Endothelial cell of umbilical vein (primary cell): ENCODE measurements around the gene GPR146. TPM values are rescaled to one million over a fixed set of nuclear protein-coding genes. Genes with fewer than 3 reads are reported as not detected.

ENCODE experiments used
- BruUV-seq: library from RNA; stranded (reverse); fragments of 400-500 nt; replicated peaks from 2 replicates; lab custom pipeline; 2021; lab: Mats Ljungman, UMichigan
- CTCF ChIA-PET: fragments of 300-600, 350-600 bp; sonication (Branson Sonifier 250); formaldehyde crosslinking; loops from one replicate; lab custom pipeline; 2021; ENCODE audit warnings: antibody characterized with exemption, inconsistent platforms; lab: Charles Lee
- POLR2A ChIA-PET: fragments of 300-600, 350-600 bp; sonication (Branson Sonifier 250); formaldehyde crosslinking; loops from one replicate; lab custom pipeline; 2021; ENCODE audit warnings: antibody characterized with exemption, inconsistent platforms; lab: Charles Lee
- DNase-seq: peaks from one replicate; pipeline ENCODE4 v3.0.0-alpha.2; 2011; ENCODE audit warnings: low read depth, low spot score
- FAIRE-seq: peaks from 2 replicates; lab custom pipeline; 2011; peaks lifted over from hg19 to GRCh38; lab: Jason Lieb, UNC
- H2AFZ ChIP-seq: 2 replicates; pipeline ENCODE4 v1.6.0; 2012; ENCODE audit warnings: low read depth, low read length, control low read depth, inconsistent platforms
- H3K27ac ChIP-seq: 2 replicates; pipeline ENCODE4 v1.5.1; 2011; ENCODE audit warnings: low read depth, mild to moderate bottlenecking, control low read depth, low read length, moderate library complexity; ENCODE audit not compliant: insufficient read depth
- H3K27me3 ChIP-seq, 2 experiments: 2 replicates each; pipeline versions ENCODE4 v1.6.0 to v1.6.1; 2011; ENCODE audit warnings: low read length in 2 of 2, mixed read lengths in 1 of 2; ENCODE audit not compliant: control insufficient read depth in 2 of 2, insufficient read depth in 2 of 2
- H3K36me3 ChIP-seq, 2 experiments: 2 replicates in 1 of 2; 3 replicates in 1 of 2; pipeline ENCODE4 v1.5.1; 2011; ENCODE audit warnings: low read length in 2 of 2, mild to moderate bottlenecking in 1 of 2, moderate library complexity in 1 of 2; ENCODE audit not compliant: control insufficient read depth in 2 of 2, insufficient read depth in 2 of 2; ENCODE audit errors: extremely low read depth in 1 of 2
- H3K4me1 ChIP-seq: 3 replicates; pipeline ENCODE4 v1.5.1; 2011; ENCODE audit warnings: mild to moderate bottlenecking, low read length; ENCODE audit not compliant: control insufficient read depth, insufficient read depth; ENCODE audit errors: extremely low read depth
- H3K4me2 ChIP-seq: 2 replicates; pipeline ENCODE4 v1.6.1; 2011; ENCODE audit warnings: low read length, control low read depth, mixed read lengths; ENCODE audit not compliant: insufficient read depth
- H3K4me3 ChIP-seq, 3 experiments: fragments of 200-600 bp in 1 of 3; sonication (generic), shearing (Covaris generic) in 1 of 3; replicated peaks in 1 of 3; 2 replicates each; pipeline ENCODE4 v1.5.1; 2011 to 2016; ENCODE audit warnings: control low read depth in 3 of 3, low read length in 3 of 3, mild to moderate bottlenecking in 2 of 3, inconsistent platforms in 1 of 3, low read depth in 1 of 3, moderate library complexity in 1 of 3; ENCODE audit not compliant: insufficient read depth in 1 of 3
- H3K79me2 ChIP-seq: 2 replicates; pipeline ENCODE4 v1.6.0; 2012; ENCODE audit warnings: low read length, inconsistent platforms; ENCODE audit not compliant: control insufficient read depth, insufficient read depth
- H3K9ac ChIP-seq: replicated peaks from 2 replicates; pipeline ENCODE3; 2011; ENCODE audit warnings: low read length, control low read depth; ENCODE audit not compliant: insufficient read depth; ENCODE audit errors: extremely low read depth
- H3K9me1 ChIP-seq: replicated peaks from 3 replicates; pipeline ENCODE4 v1.6.0; 2011; ENCODE audit warnings: mild to moderate bottlenecking, low read length; ENCODE audit not compliant: control insufficient read depth, insufficient read depth; ENCODE audit errors: extremely low read depth
- H3K9me3 ChIP-seq: replicated peaks from 2 replicates; pipeline ENCODE4 v1.5.1; 2012; ENCODE audit warnings: low read length, inconsistent platforms; ENCODE audit not compliant: control insufficient read depth, insufficient read depth
- H4K20me1 ChIP-seq: replicated peaks from 2 replicates; pipeline ENCODE3; 2011; ENCODE audit warnings: mild to moderate bottlenecking, low read length; ENCODE audit not compliant: control insufficient read depth, insufficient read depth; ENCODE audit errors: extremely low read depth
- EZH2 ChIP-seq: IDR thresholded peaks from 2 replicates; pipeline ENCODE4 v1.6.1; 2012; ENCODE audit warnings: borderline replicate concordance, low read depth, mild to moderate bottlenecking, moderate library complexity, low read length, inconsistent platforms; ENCODE audit not compliant: severe bottlenecking
- FOS ChIP-seq: IDR thresholded peaks from 2 replicates; pipeline ENCODE4 v1.6.1; 2011; ENCODE audit warnings: mild to moderate bottlenecking, low read length, moderate library complexity, borderline replicate concordance; ENCODE audit not compliant: insufficient read depth
- GATA2 ChIP-seq: IDR thresholded peaks from 2 replicates; pipeline ENCODE4 v1.7.0; 2011; ENCODE audit warnings: low read depth, mild to moderate bottlenecking, moderate library complexity, mixed read lengths, low read length; ENCODE audit not compliant: insufficient read length, insufficient read depth
- JUN ChIP-seq: IDR thresholded peaks from 2 replicates; pipeline ENCODE4 v1.6.1; 2011; ENCODE audit warnings: borderline replicate concordance, low read depth; ENCODE audit not compliant: insufficient read length, insufficient read depth
- MAX ChIP-seq: IDR thresholded peaks from 2 replicates; pipeline ENCODE4 v1.6.1; 2011; ENCODE audit not compliant: insufficient read depth, insufficient read length
- MYC ChIP-seq: IDR thresholded peaks from one replicate; pipeline ENCODE4 v1.6.1; 2011; ENCODE audit warnings: mild to moderate bottlenecking, low read depth, low read length
- POLR2A ChIP-seq: IDR thresholded peaks from 2 replicates; pipeline ENCODE4 v1.6.1; 2012; ENCODE audit warnings: low read depth, mild to moderate bottlenecking, control low read depth, low read length
- POLR2AphosphoS5 ChIP-seq: IDR thresholded peaks from 2 replicates; pipeline ENCODE4 v1.6.1; 2012; ENCODE audit warnings: low read depth, mild to moderate bottlenecking, control low read depth, low read length, moderate library complexity; ENCODE audit not compliant: insufficient read depth
- dilution Hi-C: fragments of 300-500 bp; cut with MboI; formaldehyde crosslinking; loops from one replicate; pipeline ENCODE4 v1.15.0; 2019; ENCODE audit warnings: low sequenced_read_pairs; ENCODE audit not compliant: extremely low pct_ligation_motif_present
- intact Hi-C: fragments of 100-400 bp; cut with micrococcal nuclease; formaldehyde crosslinking; loops from one replicate; pipeline ENCODE4 v1.10.0; 2022
- polyA plus RNA-seq, 4 experiments: library from polyadenylated mRNA; depleted of rRNA in 3 of 4; stranded (reverse) in 3 of 4; unstranded in 1 of 4; fragments of >200 nt; gene quantifications; 2 replicates each; pipeline versions ENCODE4 v1.2.1 to v1.2.3, GENCODE V29; 2011 to 2012; ENCODE audit warnings: missing spikeins in 1 of 4
- total RNA-seq: library from RNA; stranded (reverse); gene quantifications from 2 replicates; pipeline ENCODE4 v1.2.3, GENCODE V29; 2021
- TF ChIP-seq, protein P1 (sequence below), 2 donors: IDR thresholded peaks; 1 replicate in 1 of 2; 2 replicates in 1 of 2; pipeline ENCODE4 v1.5.1; 2011; ENCODE audit warnings: low read length in 2 of 2, mild to moderate bottlenecking in 2 of 2, moderate library complexity in 2 of 2, control low read depth in 1 of 2, inconsistent platforms in 1 of 2, low read depth in 1 of 2; ENCODE audit not compliant: insufficient read depth in 1 of 2; ENCODE audit errors: extremely low read depth in 1 of 2

Gene GPR146
- total and polyA plus RNA-seq, 2 donors (not counting 3 experiments of a cell fraction or from before 2014, with no cell fraction given), result 18.5 to 44.8 TPM

DNA sequence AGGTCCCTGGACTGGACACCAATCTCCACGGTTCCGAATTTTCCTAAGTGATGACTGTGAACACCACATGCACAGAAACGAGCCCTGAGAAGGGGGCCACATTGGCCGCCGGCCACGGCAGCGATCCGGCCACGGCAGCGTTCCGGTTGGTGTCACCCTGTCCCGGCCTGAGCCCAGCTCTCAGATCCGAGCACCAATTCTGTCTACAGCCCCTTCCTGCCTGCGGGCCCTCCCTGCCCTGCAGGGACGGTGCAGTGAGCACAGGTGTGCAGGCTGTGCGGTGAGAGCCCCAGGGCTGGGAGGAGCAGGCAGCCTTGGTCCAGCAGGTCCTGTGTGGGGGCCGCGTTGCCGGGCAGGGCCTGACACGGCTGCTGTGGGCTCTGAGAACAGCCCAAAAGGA, 29.7 kb upstream of the GPR146 start:
- no peaks in the 10 kb centered on the region for H3K9me1 ChIP-seq
- no peaks in the 10 kb centered on the region for H3K27me3 ChIP-seq
- DNase-seq (no peak), FAIRE-seq (no peak)
- no peaks in the 10 kb centered on the region for H4K20me1 ChIP-seq
- ChIA-PET CTCF (no interaction called here), POLR2A (no interaction called here)
- no peak for TF ChIP-seq FOS
- H3K4me2 ChIP-seq, result no peak overlapping the region
- no peak overlapping the region for H3K27ac ChIP-seq
- no peak overlapping the region for H3K4me3 ChIP-seq
- dilution Hi-C loops, result no loop called here
- intact Hi-C loops, result no loop called here
- H3K9me3 ChIP-seq, result no peaks in the 10 kb centered on the region
- H3K36me3 ChIP-seq, result peaks cover 0 to 2% of the 10 kb centered on the region in 2 experiments
- BruUV-seq, result no TSS peak
- H3K79me2 ChIP-seq, result no peaks in the 10 kb centered on the region
- H2AFZ ChIP-seq, result no peak overlapping the region
- H3K9ac ChIP-seq, result no peak overlapping the region
- no peaks in the 10 kb centered on the region for H3K4me1 ChIP-seq

- H3K4me1 ChIP-seq, result no peaks in the 10 kb centered on the region
- FAIRE-seq (no peak), DNase-seq (no peak)
- no peaks in the 10 kb centered on the region for H3K79me2 ChIP-seq
- H4K20me1 ChIP-seq, result no peaks in the 10 kb centered on the region
- H3K4me2 ChIP-seq, result no peak overlapping the region
- BruUV-seq, result no TSS peak
- no peaks in the 10 kb centered on the region for H3K9me3 ChIP-seq
- TF ChIP-seq POLR2AphosphoS5 (no peak), MAX (no peak), JUN (no peak), FOS (no peak), MYC (no peak), POLR2A (no peak), EZH2 (no peak), GATA2 (no peak)
- TF ChIP-seq, protein P1, sequence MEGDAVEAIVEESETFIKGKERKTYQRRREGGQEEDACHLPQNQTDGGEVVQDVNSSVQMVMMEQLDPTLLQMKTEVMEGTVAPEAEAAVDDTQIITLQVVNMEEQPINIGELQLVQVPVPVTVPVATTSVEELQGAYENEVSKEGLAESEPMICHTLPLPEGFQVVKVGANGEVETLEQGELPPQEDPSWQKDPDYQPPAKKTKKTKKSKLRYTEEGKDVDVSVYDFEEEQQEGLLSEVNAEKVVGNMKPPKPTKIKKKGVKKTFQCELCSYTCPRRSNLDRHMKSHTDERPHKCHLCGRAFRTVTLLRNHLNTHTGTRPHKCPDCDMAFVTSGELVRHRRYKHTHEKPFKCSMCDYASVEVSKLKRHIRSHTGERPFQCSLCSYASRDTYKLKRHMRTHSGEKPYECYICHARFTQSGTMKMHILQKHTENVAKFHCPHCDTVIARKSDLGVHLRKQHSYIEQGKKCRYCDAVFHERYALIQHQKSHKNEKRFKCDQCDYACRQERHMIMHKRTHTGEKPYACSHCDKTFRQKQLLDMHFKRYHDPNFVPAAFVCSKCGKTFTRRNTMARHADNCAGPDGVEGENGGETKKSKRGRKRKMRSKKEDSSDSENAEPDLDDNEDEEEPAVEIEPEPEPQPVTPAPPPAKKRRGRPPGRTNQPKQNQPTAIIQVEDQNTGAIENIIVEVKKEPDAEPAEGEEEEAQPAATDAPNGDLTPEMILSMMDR (IDR thresholded peaks at IDR 0.05; ENCODE audit: extremely low read depth in 1 of 2, insufficient read depth in 1 of 2, low read depth in 1 of 2, low read length in 2 of 2), result no peak
- H3K9ac ChIP-seq, result no peak overlapping the region
- H3K4me3 ChIP-seq, result no peak overlapping the region
- CTCF ChIA-PET, result no interaction called here
- H3K27me3 ChIP-seq, result no peaks in the 10 kb centered on the region
- POLR2A ChIA-PET, result no interaction called here
- dilution Hi-C loops (no loop called here), intact Hi-C loops (no loop called here)
- no peaks in the 10 kb centered on the region for H3K36me3 ChIP-seq
- H2AFZ ChIP-seq, result no peak overlapping the region
- H3K27ac ChIP-seq, result no peak overlapping the region
- H3K9me1 ChIP-seq, result no peaks in the 10 kb centered on the region
Measured at GRCh38 chr7:1015196-1016121, 28.9 kb upstream of the GPR146 start.
